HepG2 (cell line): ENCODE data around the gene SESN3. TPM values are rescaled to one million over a fixed set of nuclear protein-coding genes. Genes with fewer than 3 reads are reported as not detected.

ENCODE experiments used
- ATAC-seq: fragments of 200-7000 bp; cut with Tn5 transposase; 3 replicates; pipeline ENCODE4 v1.9.1; 2020; ENCODE audit warnings: mild to moderate bottlenecking, moderate library complexity
- BruUV-seq: library from RNA; stranded (reverse); fragments of 400-500 nt; replicated peaks from 2 replicates; lab custom pipeline; 2021; lab: Mats Ljungman, UMichigan
- CTCF ChIA-PET: fragments of 300-600 bp; formaldehyde crosslinking; extraction: SDS; loops from one replicate; lab custom pipeline; 2021; ENCODE audit warnings: low total read pairs, inconsistent platforms, low intra/inter-chr PET ratio; lab: Yijun Ruan, JAX
- POLR2A ChIA-PET: fragments of 350-600 bp; sonication (Branson Sonifier 250); formaldehyde crosslinking; loops from one replicate; lab custom pipeline; 2020; ENCODE audit warnings: antibody characterized with exemption, inconsistent platforms; lab: Yijun Ruan, JAX
- DNase-seq: peaks from one replicate; pipeline ENCODE4 v3.0.0-alpha.2; 2015; ENCODE audit warnings: low spot score
- FAIRE-seq: peaks from 3 replicates; lab custom pipeline; 2011; peaks lifted over from hg19 to GRCh38; lab: Jason Lieb, UNC
- H2AFZ ChIP-seq: one replicate; pipeline ENCODE4 v1.6.1; 2011; ENCODE audit warnings: low read length, inconsistent platforms
- H3K27ac ChIP-seq: fragments of 300-600 bp; 3 replicates; pipeline ENCODE4 v1.8.0; 2011; ENCODE audit warnings: mixed run types, mild to moderate bottlenecking, mixed read lengths, low read length, inconsistent platforms; ENCODE audit not compliant: insufficient read depth; ENCODE audit errors: extremely low read length
- H3K27me3 ChIP-seq, 2 experiments: fragments of 200-600 bp in 1 of 2; 2 replicates in 1 of 2; 3 replicates in 1 of 2; pipeline versions ENCODE4 v1.6.0 to v1.8.0; 2011; ENCODE audit warnings: low read length in 2 of 2, mild to moderate bottlenecking in 2 of 2, moderate library complexity in 2 of 2, inconsistent platforms in 1 of 2; ENCODE audit not compliant: insufficient read depth in 2 of 2, control insufficient read depth in 1 of 2
- H3K36me3 ChIP-seq, 2 experiments: fragments of 200-600 bp in 1 of 2; replicated peaks in 1 of 2; 2 replicates in 1 of 2; 3 replicates in 1 of 2; pipeline versions ENCODE4 v1.5.1 to v1.8.0; 2011; ENCODE audit warnings: low read length in 2 of 2, inconsistent platforms in 1 of 2; ENCODE audit not compliant: insufficient read depth in 2 of 2, control insufficient read depth in 1 of 2
- H3K4me1 ChIP-seq: 2 replicates; pipeline ENCODE4 v1.5.1; 2012; ENCODE audit warnings: low read length, inconsistent platforms; ENCODE audit not compliant: insufficient read depth
- H3K4me2 ChIP-seq: 2 replicates; pipeline ENCODE4 v1.6.0; 2011; ENCODE audit warnings: low read depth, low read length, inconsistent platforms
- H3K4me3 ChIP-seq, 3 experiments: fragments of 200-600 bp in 1 of 3; sonication (generic), shearing (Covaris generic) in 1 of 3; replicated peaks in 1 of 3; 2 replicates each; pipeline ENCODE4 v1.5.1; 2011 to 2016; ENCODE audit warnings: low read length in 3 of 3, inconsistent platforms in 2 of 3, low read depth in 2 of 3, mild to moderate bottlenecking in 2 of 3, control low read depth in 1 of 3, mixed read lengths in 1 of 3; ENCODE audit not compliant: insufficient read depth in 1 of 3
- H3K79me2 ChIP-seq: one replicate; pipeline ENCODE4 v1.6.1; 2011; ENCODE audit warnings: low read length, inconsistent platforms; ENCODE audit not compliant: insufficient read depth
- H3K9ac ChIP-seq: 2 replicates; pipeline ENCODE4 v1.6.0; 2011; ENCODE audit warnings: mild to moderate bottlenecking, low read depth, low read length, inconsistent platforms; ENCODE audit not compliant: insufficient read depth
- H3K9me3 ChIP-seq: 2 replicates; pipeline ENCODE4 v1.5.1; 2012; ENCODE audit warnings: mild to moderate bottlenecking, low read length
- H4K20me1 ChIP-seq: 2 replicates; pipeline ENCODE4 v1.6.0; 2011; ENCODE audit warnings: inconsistent platforms, mild to moderate bottlenecking, low read length, moderate library complexity; ENCODE audit not compliant: insufficient read depth
- AHR ChIP-seq: IDR thresholded peaks from 2 replicates; pipeline ENCODE4 v1.6.1; 2018; ENCODE audit warnings: missing genetic modification reagents, missing compliant biosample characterization
- CEBPB ChIP-seq: IDR thresholded peaks from 2 replicates; pipeline ENCODE4 v1.6.1; 2011; ENCODE audit warnings: low read depth, low read length, improper control_type of control experiment, borderline replicate concordance
- KAT2B ChIP-seq: fragments of 150-350 bp; IDR thresholded peaks from 2 replicates; pipeline ENCODE4 v1.6.1; 2014; ENCODE audit warnings: low read depth, low read length, borderline replicate concordance
- KDM5A ChIP-seq: fragments of 200-600 bp; sonication (generic); IDR thresholded peaks from 2 replicates; pipeline ENCODE4 v1.7.0; 2018; ENCODE audit warnings: antibody characterized with exemption, mild to moderate bottlenecking, low read length, borderline replicate concordance
- ZNF407 ChIP-seq: sonication (generic); formaldehyde crosslinking; IDR thresholded peaks from one replicate; pipeline ENCODE4 v1.5.1; 2020; ENCODE audit warnings: mild to moderate bottlenecking, missing genetic modification reagents; ENCODE audit errors: not compliant biosample characterization
- WGBS: methylation state at CpG from one replicate; pipeline ENCODE4 v1.1.6; 2017; ENCODE audit warnings: low lambda C conversion rate; 5-methylcytosine and 5-hydroxymethylcytosine counted together
- in situ Hi-C: cut with HindIII; loops from 2 replicates; pipeline ENCODE4 v1.10.0; 2017; ENCODE audit warnings: low pct_unique_long_range_greater_than_20kb; ENCODE audit not compliant: extremely low pct_ligation_motif_present
- intact Hi-C: fragments of 100-400 bp; cut with micrococcal nuclease; formaldehyde crosslinking; loops from one replicate; pipeline ENCODE4 v1.10.0; 2022; ENCODE audit not compliant: unreplicated experiment
- polyA plus RNA-seq, 8 experiments: library from polyadenylated mRNA; depleted of rRNA in 3 of 8; stranded (reverse) in 7 of 8; unstranded in 1 of 8; fragments of >200 nt; fragmentation: Illumina TruSeq in 4 of 8; extraction: Trizol in 4 of 8; gene quantifications; 2 replicates each; pipeline versions ENCODE4 v1.2.1 to v1.2.3, GENCODE V29; 2011 to 2016; ENCODE audit warnings: low read depth in 4 of 8, missing spikeins in 1 of 8, mixed read lengths in 1 of 8; ENCODE audit not compliant: insufficient read depth in 1 of 8
- total RNA-seq, 5 experiments: library from RNA; depleted of rRNA; stranded (reverse); fragments of >200 nt; fragmentation: Illumina TruSeq; extraction: Trizol; gene quantifications; 2 replicates each; pipeline ENCODE4 v1.2.3, GENCODE V29; 2016; ENCODE audit warnings: low read depth in 1 of 5
- TF ChIP-seq, protein P1 (sequence below): sonication (generic); formaldehyde crosslinking; IDR thresholded peaks from 2 replicates; pipeline ENCODE4 v1.5.1; 2020; ENCODE audit warnings: missing genetic modification reagents, mild to moderate bottlenecking, borderline replicate concordance

SESN3 gene
- total and polyA plus RNA-seq, 2 of the 13 experiments (the other 11 are each of a cell fraction or from before 2014, with no cell fraction given): 0.53 to 0.86 TPM

- TF ChIP-seq ZNF407 (no peak), KDM5A (no peak)
Measured at GRCh38 chr11:95165638-95166037, 65.4 kb downstream of the SESN3 start (continued).

DNA sequence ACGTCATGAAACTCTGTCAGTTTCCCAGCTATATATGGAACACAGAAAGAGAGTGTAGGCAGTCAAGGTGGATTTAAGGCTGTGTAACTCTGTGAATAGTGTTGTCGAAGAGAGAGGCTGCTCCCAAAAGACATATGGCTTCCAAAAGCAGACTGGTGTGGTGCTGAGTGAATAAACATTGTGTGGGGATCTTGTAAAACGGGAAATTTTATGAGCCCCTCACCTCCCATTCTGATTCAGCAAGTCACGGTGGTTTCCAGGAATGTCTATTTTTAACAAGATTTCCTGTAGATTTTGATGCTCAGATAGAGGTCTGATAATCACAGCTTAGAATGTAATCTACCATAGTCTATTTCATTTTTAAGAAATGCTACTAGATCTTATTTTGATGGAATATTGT lies 67.9 kb downstream of the SESN3 start:
- FAIRE-seq: no peak

More for the DNA sequence above, 67.9 kb downstream of the SESN3 start:
- no peak for DNase-seq
- Histone ChIP-seq H3K4me2 (no peak overlapping the region), H3K27ac (no peak overlapping the region), H3K4me1 (no peaks in the 10 kb centered on the region), H3K4me3 (no peak overlapping the region), H3K36me3 (no peaks in the 10 kb centered on the region), H3K9ac (no peak overlapping the region), H4K20me1 (no peaks in the 10 kb centered on the region), H3K79me2 (no peaks in the 10 kb centered on the region), H3K9me3 (no peaks in the 10 kb centered on the region), H3K27me3 (no peaks in the 10 kb centered on the region), H2AFZ (no peak overlapping the region)
- intact Hi-C loops: no loop called here
- POLR2A ChIA-PET: no interaction called here
- ATAC-seq: no peak
- no TSS peak for BruUV-seq
- TF ChIP-seq KAT2B (no peak), CEBPB (no peak), AHR (CRISPR knock-in tag) (no peak)
- TF ChIP-seq, protein P1, sequence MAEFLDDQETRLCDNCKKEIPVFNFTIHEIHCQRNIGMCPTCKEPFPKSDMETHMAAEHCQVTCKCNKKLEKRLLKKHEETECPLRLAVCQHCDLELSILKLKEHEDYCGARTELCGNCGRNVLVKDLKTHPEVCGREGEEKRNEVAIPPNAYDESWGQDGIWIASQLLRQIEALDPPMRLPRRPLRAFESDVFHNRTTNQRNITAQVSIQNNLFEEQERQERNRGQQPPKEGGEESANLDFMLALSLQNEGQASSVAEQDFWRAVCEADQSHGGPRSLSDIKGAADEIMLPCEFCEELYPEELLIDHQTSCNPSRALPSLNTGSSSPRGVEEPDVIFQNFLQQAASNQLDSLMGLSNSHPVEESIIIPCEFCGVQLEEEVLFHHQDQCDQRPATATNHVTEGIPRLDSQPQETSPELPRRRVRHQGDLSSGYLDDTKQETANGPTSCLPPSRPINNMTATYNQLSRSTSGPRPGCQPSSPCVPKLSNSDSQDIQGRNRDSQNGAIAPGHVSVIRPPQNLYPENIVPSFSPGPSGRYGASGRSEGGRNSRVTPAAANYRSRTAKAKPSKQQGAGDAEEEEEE (CRISPR knock-in tag): no peak
- WGBS: 15% methylated on average over 4 of the region's 4 CpGs
- in situ Hi-C loops: no loop called here
- CTCF ChIA-PET: no interaction called here
